ENCODE data around the gene CNOT4. TPM values are rescaled to one million over a fixed set of nuclear protein-coding genes. Genes with fewer than 3 reads are reported as not detected.

CNOT4 gene
- total and polyA plus RNA-seq, 10 of the 15 experiments (the other 5 are each of a cell fraction or from before 2014, with no cell fraction given): 9.4 to 29.6 (median 16.6) TPM

DNA sequence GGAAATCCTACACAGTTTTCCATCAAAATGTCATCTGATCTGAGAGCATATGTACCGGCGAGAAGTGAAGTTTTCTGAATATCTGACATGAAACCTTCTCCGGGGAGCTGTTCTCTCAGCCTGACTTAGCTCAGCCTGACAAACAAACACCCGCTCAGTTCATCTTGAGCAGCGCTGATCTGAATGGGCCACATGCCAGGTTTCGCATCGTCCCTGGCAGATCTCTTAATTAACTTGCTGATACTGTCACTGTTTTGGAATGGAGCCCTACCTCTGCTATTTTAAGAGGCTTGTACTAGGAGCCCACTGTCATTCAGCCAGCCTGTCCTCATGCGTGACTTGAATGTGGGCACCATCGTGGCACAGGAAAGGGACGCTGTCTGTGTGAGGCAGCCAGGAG, 167.0 kb downstream of the CNOT4 start:
- BruUV-seq (replicated peaks): no TSS peak
- ATAC-seq (no peak), DNase-seq (ENCODE audit: low read depth, low spot score) (no peak), FAIRE-seq (no peak)
- no peak for TF ChIP-seq SMAD1 (IDR thresholded peaks at IDR 0.05; ENCODE audit: low read depth, partially characterized antibody)
- no peak for TF ChIP-seq POU2F2 (IDR thresholded peaks at IDR 0.05; ENCODE audit: borderline replicate concordance, low read depth, low read length)
- TF ChIP-seq CBX3 (IDR thresholded peaks at IDR 0.05; ENCODE audit: borderline replicate concordance, low read depth): no peak
- no peak for TF ChIP-seq RFX5 (IDR thresholded peaks at IDR 0.05; ENCODE audit: low read depth, low read length)
- TF ChIP-seq SIX5 (IDR thresholded peaks at IDR 0.05; ENCODE audit: low read depth, low read length, severe bottlenecking): no peak
- TF ChIP-seq, protein P1, sequence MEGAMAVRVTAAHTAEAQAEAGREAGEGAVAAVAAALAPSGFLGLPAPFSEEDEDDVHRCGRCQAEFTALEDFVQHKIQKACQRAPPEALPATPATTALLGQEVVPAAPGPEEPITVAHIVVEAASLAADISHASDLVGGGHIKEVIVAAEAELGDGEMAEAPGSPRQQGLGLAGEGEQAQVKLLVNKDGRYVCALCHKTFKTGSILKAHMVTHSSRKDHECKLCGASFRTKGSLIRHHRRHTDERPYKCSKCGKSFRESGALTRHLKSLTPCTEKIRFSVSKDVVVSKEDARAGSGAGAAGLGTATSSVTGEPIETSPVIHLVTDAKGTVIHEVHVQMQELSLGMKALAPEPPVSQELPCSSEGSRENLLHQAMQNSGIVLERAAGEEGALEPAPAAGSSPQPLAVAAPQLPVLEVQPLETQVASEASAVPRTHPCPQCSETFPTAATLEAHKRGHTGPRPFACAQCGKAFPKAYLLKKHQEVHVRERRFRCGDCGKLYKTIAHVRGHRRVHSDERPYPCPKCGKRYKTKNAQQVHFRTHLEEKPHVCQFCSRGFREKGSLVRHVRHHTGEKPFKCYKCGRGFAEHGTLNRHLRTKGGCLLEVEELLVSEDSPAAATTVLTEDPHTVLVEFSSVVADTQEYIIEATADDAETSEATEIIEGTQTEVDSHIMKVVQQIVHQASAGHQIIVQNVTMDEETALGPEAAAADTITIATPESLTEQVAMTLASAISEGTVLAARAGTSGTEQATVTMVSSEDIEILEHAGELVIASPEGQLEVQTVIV (IDR thresholded peaks at IDR 0.05; ENCODE audit: borderline replicate concordance, partially characterized antibody): no peak
- CTCF ChIA-PET: interaction anchor here (0.9 to 1.6 kb wide), 2 partner anchors 10 to 60 kb away, joined by 3 to 4 read pairs; no protein-coding TSS in a partner anchor
- RAD21 ChIA-PET (ENCODE audit: unreplicated experiment): no interaction called here
- no peak overlapping the region for H3K27ac ChIP-seq (ENCODE audit: control insufficient read depth, insufficient read depth)
- H3K4me1 ChIP-seq (ENCODE audit: control insufficient read depth, insufficient read depth, low read length): no peaks in the 10 kb centered on the region
- no peaks in the 10 kb centered on the region for H4K20me1 ChIP-seq (ENCODE audit: control insufficient read depth, insufficient read depth)
- H3K9me3 ChIP-seq (replicated peaks; ENCODE audit: control insufficient read depth, insufficient read depth, low read length): no peaks in the 10 kb centered on the region
- no peaks in the 10 kb centered on the region; a peak in 2 of 4 replicates for H3K27me3 ChIP-seq (replicated peaks in 1 of 2; ENCODE audit: control insufficient read depth in 2 of 2, insufficient read depth in 2 of 2, low read length in 1 of 2)
- in situ Hi-C loops (cut with MboI): no loop called here
- H3K9ac ChIP-seq (ENCODE audit: control insufficient read depth, insufficient read depth, low read length): no peak overlapping the region
- no peaks in the 10 kb centered on the region for H3K36me3 ChIP-seq (ENCODE audit: control insufficient read depth in 2 of 2, insufficient read depth in 2 of 2, low read length in 1 of 2)
- SMC1A ChIA-PET (ENCODE audit: uncharacterized antibody, unreplicated experiment): no interaction called here
- POLR2A ChIA-PET: no interaction called here
- H3K4me3 ChIP-seq: no peak overlapping the region
- H3K4me2 ChIP-seq (ENCODE audit: control insufficient read depth, insufficient read depth): no peak overlapping the region
- H3K79me2 ChIP-seq (ENCODE audit: control insufficient read depth, insufficient read depth, low read length): no peaks in the 10 kb centered on the region
- 71% methylated on average over 10 of the region's 10 CpGs for WGBS (ENCODE audit: insufficient coverage, insufficient replicate concordance, low lambda C conversion rate, missing lambda C conversion rate)
- H2AFZ ChIP-seq (ENCODE audit: control insufficient read depth, low read depth, low read length): no peak overlapping the region
- intact Hi-C loops (cut with micrococcal nuclease; ENCODE audit: unreplicated experiment): no loop called here

Data from GM12878 (cell line).